ENCODE data around the gene OR2AT4.
"Not testable (repeated sequence)": the region's sequence is repeated elsewhere in the genome, so short reads cannot be mapped to it uniquely, and the experiment has no call there.

GRCh38 chr11:75044381-75045170 lies 52.1 kb downstream of the OR2AT4 start:
- TF ChIP-seq CTCF (IDR thresholded peaks at IDR 0.05 in 4 of 5, conservative IDR thresholded peaks at IDR 0.05 in 1 of 5); POLR2A (IDR thresholded peaks at IDR 0.05): not testable (repeated sequence)
